HG02885 (cell line): Measurements from ENCODE around the gene CD164L2.
"Not testable (repeated sequence)": the region's sequence is repeated elsewhere in the genome, so short reads cannot be mapped to it uniquely, and the experiment has no call there.

Source experiments
- ATAC-seq: cut with Tn5 transposase; IDR thresholded peaks from one replicate; pipeline ENCODE4 v1.9.1; 2021; ENCODE audit warnings: mild to moderate bottlenecking; ENCODE audit not compliant: unreplicated experiment, poor library complexity

Gene CD164L2

GRCh38 chr1:27383039-27383605 lies at the start of gene CD164L2:
TSS of gene CD164L2 (minus strand) at chr1:27383333. CDS start at chr1:27383239, 94 bp downstream.
- no peak for ATAC-seq

DNA sequence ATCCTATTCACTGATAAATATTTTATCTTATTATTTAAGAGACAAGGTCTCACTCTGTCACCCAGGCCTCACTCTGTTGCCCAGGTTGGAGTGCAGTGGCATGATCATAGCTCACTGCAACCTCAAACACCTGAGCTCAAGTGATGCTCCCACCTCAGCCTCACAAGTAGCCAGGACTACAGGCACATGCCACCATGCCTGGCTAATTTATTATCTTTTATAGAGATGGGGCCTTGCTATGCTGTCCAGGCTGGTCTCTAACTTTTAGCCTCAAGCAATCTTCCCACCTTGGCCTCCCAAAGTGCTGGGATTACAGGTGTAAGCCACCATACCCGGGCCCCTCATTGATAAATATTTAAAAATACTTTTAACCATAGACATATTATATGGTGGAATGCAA lies 49.6 kb upstream of the CD164L2 start:
- ATAC-seq = not testable (repeated sequence)

DNA sequence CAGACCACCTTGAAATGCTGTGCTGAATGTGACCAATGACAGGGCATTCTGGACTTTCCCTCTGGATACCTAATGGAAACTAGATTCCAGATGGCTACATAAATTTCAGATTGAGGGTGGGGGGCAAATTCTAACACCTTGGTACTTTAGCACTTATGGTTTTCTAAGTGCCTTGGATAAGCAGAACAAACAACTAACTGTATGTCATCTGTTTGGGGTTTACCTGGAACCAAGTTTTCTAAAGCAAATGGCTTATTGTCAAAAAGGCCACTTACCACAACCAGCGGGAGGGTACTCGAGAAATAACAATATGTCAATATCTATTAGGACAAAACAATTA lies 48.4 kb upstream of the CD164L2 start:
- ATAC-seq = no peak

DNA sequence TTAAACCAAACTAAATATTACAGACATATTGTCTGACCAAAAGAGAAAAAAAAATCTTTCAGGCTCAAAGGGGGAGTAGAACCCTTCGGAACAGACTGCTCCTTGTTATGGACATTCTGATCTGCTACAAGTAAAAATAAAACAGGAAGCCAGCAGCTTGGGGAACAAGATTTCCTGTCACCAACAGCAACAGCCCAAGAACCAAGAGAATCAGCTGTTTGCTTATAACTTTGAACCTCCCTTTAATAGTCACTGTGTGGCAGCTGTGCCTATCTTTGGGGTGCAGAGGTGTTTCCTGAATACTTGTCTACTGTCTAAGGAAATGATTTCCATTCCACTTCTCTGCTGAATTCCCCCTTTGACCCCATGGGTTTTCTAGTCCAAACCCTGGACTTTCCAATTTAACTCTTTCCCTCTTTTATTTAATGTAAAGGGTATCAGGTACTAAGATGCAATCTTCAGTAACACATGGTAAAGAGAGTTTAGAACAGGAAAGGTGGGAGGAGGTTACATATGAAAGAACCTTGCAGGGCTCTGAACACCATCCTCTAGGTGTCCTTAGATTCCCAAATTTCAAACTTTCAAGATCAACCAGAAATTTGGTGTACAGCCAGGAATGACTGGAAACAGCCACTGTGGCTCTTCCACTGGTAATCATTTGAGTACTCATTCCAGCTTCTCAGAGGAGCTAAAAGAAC lies 47.9 kb upstream of the CD164L2 start:
- ATAC-seq = no peak

DNA sequence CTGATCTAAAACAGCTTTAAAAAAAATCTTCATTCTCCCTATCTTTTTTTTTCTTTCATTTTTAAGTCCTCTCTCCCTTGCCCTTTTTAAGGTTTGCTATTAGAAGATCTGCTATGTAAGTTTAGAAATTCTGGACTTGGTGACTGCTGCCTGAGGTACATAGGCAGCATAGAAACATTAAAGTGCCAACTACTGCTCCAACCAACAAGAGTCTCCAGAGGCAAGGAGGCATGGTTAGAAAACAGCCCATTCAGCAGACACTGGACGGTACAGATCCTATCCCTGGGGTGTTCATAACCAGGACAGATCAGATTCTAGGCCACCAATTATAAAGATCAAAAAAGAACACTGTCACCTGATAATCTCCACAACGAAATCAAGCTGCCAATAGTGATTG lies 45.9 kb upstream of the CD164L2 start:
- ATAC-seq = no peak

- ATAC-seq = no peak
Measured at GRCh38 chr1:27428316-27429028, 45.3 kb upstream of the CD164L2 start.

- no peak for ATAC-seq
Measured at GRCh38 chr1:27427816-27428315, 44.7 kb upstream of the CD164L2 start.

DNA sequence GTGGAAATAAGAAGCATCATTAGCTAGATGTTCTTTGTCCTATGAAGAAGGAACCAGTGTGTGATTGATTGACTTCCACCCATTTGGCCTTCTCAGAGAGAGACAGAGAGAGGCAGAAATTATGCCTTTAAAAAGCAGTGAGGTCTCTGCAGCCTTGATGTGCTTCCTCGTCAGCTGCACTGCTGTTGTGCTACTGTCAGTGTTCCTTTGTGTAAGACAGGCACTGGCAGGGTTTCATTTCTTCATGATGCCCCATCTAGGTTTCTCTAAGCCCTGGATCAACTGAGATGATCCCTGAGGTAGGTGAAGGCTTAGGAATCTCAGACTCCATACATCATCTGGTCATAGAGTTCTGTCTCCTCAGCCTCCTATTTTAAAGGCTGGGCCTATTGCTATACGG lies 44.2 kb upstream of the CD164L2 start:
- ATAC-seq = no peak

GRCh38 chr1:27423709-27424108 lies 40.6 kb upstream of the CD164L2 start:
- ATAC-seq = no peak

GRCh38 chr1:27418326-27419185 lies 35.4 kb upstream of the CD164L2 start:
- ATAC-seq = peak; percentile 82

DNA sequence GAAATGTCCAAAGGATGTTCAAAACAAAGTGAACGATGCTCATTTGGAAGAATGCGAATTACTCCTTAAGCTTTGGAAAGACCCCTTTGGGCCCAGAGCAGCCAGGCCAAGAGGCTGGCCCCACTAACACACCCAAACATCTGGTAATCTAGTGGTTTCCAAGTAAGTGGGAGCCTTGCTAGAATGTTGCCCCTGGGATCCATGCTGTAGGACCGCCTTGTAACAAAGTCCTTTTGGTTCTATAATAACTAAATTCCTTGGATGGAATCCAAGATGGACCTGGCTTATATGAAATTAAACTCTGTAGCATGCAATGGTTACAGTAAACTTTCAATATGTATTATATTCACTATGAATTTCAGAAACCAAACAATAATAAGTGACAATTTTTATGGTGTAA lies 34.6 kb upstream of the CD164L2 start:
- ATAC-seq = no peak

DNA sequence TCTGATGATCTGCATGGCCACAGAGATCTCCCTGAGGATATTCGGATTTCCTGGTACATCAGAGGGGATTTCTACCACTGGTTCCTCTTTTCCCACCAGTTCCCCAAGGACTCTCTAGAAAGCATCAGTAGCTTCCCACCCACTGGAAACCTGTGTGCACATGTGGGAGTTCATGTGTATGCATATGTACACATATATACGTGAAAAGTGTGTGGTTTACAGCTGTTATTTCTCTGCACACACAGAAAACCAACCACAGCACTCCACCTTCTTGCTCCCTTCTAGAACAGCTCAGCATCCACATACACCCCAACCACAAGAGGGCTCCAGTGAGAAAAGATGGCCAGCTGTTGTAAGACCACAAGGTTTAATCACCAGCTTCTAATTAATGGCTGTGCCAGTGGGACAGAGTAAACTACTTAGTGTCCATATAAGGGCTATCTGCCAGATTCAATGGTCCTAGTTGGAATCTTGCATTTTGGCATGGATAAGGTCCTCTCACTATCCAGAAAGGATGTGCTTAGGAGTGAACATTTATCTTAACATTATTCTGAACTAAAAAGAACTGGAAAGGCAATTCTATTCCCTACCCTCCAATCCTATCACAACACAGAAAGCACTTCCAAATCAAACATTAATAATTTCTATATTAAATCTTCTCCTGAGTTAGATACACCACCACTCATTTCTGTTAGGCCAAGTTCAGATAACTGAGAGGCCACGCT lies 33.4 kb upstream of the CD164L2 start:
- no peak for ATAC-seq

GRCh38 chr1:27414091-27414490 lies 31.0 kb upstream of the CD164L2 start:
- ATAC-seq = no peak

- no peak for ATAC-seq
Measured at GRCh38 chr1:27413004-27413403, 29.9 kb upstream of the CD164L2 start.

- no peak for ATAC-seq
Measured at GRCh38 chr1:27412502-27412901, 29.4 kb upstream of the CD164L2 start.

DNA sequence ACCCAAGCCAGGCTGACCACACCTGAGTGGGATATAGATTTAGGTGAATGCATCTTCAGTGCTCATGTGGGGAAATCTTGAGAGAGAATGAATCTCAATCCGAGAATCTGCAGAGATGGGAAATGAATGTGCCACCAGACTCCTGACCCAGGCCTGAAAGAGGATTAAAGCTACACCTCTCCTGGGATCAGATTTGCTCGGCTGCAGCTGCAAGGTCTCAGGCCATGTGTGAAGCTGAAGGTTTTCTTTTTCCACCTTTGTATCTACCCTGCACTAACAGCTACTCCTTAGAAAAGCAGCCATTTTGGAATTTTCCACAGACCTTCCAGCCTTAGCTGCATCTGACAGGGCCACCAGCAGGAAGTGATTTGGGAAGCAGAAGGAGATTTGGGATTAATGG lies 27.6 kb upstream of the CD164L2 start:
- ATAC-seq = no peak

GRCh38 chr1:27409669-27410068 lies 26.5 kb upstream of the CD164L2 start:
- no peak for ATAC-seq

DNA sequence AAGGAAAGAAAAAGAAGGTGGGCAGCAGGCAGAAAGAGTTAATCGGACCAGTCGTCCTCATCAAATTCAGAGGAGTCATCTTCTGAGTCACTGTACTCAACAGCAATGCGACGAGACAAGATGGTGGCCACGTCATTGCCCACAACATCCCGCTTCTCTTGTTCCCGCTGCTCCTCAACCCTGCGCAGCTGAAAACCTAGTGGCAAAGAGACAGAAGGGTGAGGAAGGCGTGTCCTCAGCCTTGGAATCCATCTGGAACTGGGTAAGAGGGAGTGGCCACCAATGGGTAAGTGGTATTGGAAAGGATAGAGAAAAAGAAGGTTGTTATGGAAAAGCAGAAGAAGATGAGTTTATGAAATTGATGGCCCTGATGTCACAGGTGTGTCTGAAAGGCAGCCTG lies 25.0 kb upstream of the CD164L2 start:
- no peak for ATAC-seq

- ATAC-seq = not testable (repeated sequence)
Measured at GRCh38 chr1:27406791-27407190, 23.7 kb upstream of the CD164L2 start.

DNA sequence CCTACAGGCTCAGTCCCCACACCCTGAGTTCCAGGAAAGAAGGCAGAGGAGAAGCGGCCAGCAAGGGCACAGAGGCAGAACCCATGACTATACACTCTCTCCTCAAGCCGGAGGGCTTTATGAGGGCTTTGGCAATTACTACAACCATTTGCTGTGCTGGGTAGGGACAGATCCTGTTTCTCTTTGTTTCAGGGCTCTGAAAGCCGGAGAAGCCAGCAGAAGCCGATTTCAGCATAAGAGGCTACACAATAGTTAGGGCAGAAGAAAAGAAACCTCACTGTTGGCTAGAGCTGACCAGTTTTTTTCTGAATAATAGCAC lies 23.2 kb upstream of the CD164L2 start:
- ATAC-seq = no peak
